PC-3 (cell line): ENCODE results near the gene SAP130.

ENCODE experiments used
- EZH2phosphoT487 ChIP-seq: fragments of 300-600 bp; sonication (generic); IDR thresholded peaks from 2 replicates; pipeline ENCODE4 v1.6.1; 2018; ENCODE audit warnings: mild to moderate bottlenecking, antibody characterized with exemption, low read length, borderline replicate concordance
- TF ChIP-seq, protein P1 (sequence below): fragments of 300-600 bp; sonication (generic); conservative IDR thresholded peaks from 2 replicates; pipeline ENCODE4 v1.5.1; 2017; ENCODE audit warnings: antibody characterized with exemption, low read depth, mild to moderate bottlenecking, low read length

DNA sequence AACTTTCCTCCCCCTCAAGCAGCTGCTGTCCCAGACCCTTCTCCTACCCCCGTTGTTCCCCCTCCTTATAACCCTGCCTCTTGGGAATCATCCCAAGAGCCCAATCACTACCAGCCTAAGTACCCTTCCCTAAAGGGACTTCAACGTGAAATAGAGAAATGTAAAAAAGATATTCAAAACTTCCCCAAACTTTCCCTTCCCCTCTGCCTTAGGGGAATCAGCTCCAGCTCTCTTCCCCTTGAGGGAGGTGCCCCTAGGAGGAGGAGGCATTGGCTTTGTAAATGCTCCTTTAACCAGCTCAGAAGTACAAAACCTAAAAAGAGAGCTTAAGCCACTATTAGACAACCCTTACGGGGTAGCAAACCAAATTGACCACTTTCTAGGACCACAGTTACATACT lies 10.6 kb upstream of the SAP130 start:
- TF ChIP-seq EZH2phosphoT487 = no peak
- TF ChIP-seq, protein P1, sequence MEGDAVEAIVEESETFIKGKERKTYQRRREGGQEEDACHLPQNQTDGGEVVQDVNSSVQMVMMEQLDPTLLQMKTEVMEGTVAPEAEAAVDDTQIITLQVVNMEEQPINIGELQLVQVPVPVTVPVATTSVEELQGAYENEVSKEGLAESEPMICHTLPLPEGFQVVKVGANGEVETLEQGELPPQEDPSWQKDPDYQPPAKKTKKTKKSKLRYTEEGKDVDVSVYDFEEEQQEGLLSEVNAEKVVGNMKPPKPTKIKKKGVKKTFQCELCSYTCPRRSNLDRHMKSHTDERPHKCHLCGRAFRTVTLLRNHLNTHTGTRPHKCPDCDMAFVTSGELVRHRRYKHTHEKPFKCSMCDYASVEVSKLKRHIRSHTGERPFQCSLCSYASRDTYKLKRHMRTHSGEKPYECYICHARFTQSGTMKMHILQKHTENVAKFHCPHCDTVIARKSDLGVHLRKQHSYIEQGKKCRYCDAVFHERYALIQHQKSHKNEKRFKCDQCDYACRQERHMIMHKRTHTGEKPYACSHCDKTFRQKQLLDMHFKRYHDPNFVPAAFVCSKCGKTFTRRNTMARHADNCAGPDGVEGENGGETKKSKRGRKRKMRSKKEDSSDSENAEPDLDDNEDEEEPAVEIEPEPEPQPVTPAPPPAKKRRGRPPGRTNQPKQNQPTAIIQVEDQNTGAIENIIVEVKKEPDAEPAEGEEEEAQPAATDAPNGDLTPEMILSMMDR = no peak
